Measurements from ENCODE around the gene RPUSD1. TPM values are rescaled to one million over a fixed set of nuclear protein-coding genes. Genes with fewer than 3 reads are reported as not detected.
"Not testable (repeated sequence)": the region's sequence is repeated elsewhere in the genome, so short reads cannot be mapped to it uniquely, and the experiment has no call there.

Gene RPUSD1
- total and polyA plus RNA-seq, 4 donors = 8.2 to 25.6 (median 23.5) TPM

- ATAC-seq (ENCODE audit: insufficient read depth, low FRiP score) = no peak
- H3K9ac ChIP-seq (ENCODE audit: insufficient read depth in 1 of 2, low read length in 2 of 2) = no peak overlapping the region
- peaks cover 0 to 12% (median 5%) of the 10 kb centered on the region in 5 donors for H3K4me1 ChIP-seq (ENCODE audit: control insufficient read depth in 5 of 5, insufficient read depth in 5 of 5, low read length in 5 of 5)
- 67 to 75% methylated on average over 13 of the region's 13 CpGs for WGBS, 2 donors
- peaks cover 0 to 29% (median 18%) of the 10 kb centered on the region in 3 donors for H3K27me3 ChIP-seq (ENCODE audit: control insufficient read depth in 3 of 3, insufficient read depth in 3 of 3, low read length in 2 of 3)
- H3K4me3 ChIP-seq = no peak overlapping the region
- DNase-seq = no peak
- no peak for TF ChIP-seq CTCF (IDR thresholded peaks at IDR 0.05; ENCODE audit: control extremely low read depth, extremely low read depth)
- no peak overlapping the region for H3K27ac ChIP-seq (ENCODE audit: low read depth in 1 of 2, low read length in 1 of 2)
- no peaks in the 10 kb centered on the region for H3K36me3 ChIP-seq (ENCODE audit: control insufficient read depth in 4 of 4, insufficient read depth in 4 of 4, low read length in 4 of 4)
- peaks cover 0 to 6% (median 1%) of the 10 kb centered on the region in 4 donors for H3K9me3 ChIP-seq (ENCODE audit: control insufficient read depth in 4 of 4, insufficient read depth in 3 of 4, low read length in 3 of 4)
Observed at GRCh38 chr16:821751-822150, 33.6 kb upstream of the RPUSD1 start.

GRCh38 chr16:820748-821147 lies 32.6 kb upstream of the RPUSD1 start:
- H3K9me3 ChIP-seq (ENCODE audit: control insufficient read depth in 4 of 4, insufficient read depth in 3 of 4, low read length in 3 of 4) = peaks cover 0 to 6% (median 1%) of the 10 kb centered on the region in 4 donors
- TF ChIP-seq CTCF (IDR thresholded peaks at IDR 0.05; ENCODE audit: control extremely low read depth, extremely low read depth) = no peak
- no peak overlapping the region for H3K9ac ChIP-seq (ENCODE audit: insufficient read depth in 1 of 2, low read length in 2 of 2)
- ATAC-seq (ENCODE audit: insufficient read depth, low FRiP score) (no peak), DNase-seq (no peak)
- no peak overlapping the region for H3K4me3 ChIP-seq
- WGBS, 2 donors = 75 to 89% methylated on average over 12 of the region's 12 CpGs
- no peak overlapping the region for H3K27ac ChIP-seq (ENCODE audit: low read depth in 1 of 2, low read length in 1 of 2)
- H3K27me3 ChIP-seq (ENCODE audit: control insufficient read depth in 3 of 3, insufficient read depth in 3 of 3, low read length in 2 of 3) = peaks cover 3 to 30% (median 17%) of the 10 kb centered on the region in 3 donors
- H3K36me3 ChIP-seq (ENCODE audit: control insufficient read depth in 4 of 4, insufficient read depth in 4 of 4, low read length in 4 of 4) = no peaks in the 10 kb centered on the region
- peaks cover 0 to 12% (median 5%) of the 10 kb centered on the region in 5 donors for H3K4me1 ChIP-seq (ENCODE audit: control insufficient read depth in 5 of 5, insufficient read depth in 5 of 5, low read length in 5 of 5)

- H3K9ac ChIP-seq (ENCODE audit: insufficient read depth in 1 of 2, low read length in 2 of 2); H3K4me1 ChIP-seq (ENCODE audit: control insufficient read depth in 5 of 5, insufficient read depth in 5 of 5, low read length in 5 of 5); H3K27ac ChIP-seq (ENCODE audit: low read depth in 1 of 2, low read length in 1 of 2); ATAC-seq (ENCODE audit: insufficient read depth, low FRiP score); H3K4me3 ChIP-seq; H3K9me3 ChIP-seq (ENCODE audit: control insufficient read depth in 4 of 4, insufficient read depth in 3 of 4, low read length in 3 of 4); DNase-seq; H3K36me3 ChIP-seq (ENCODE audit: control insufficient read depth in 4 of 4, insufficient read depth in 4 of 4, low read length in 4 of 4): not testable (repeated sequence)
- peaks cover 3 to 29% (median 15%) of the 10 kb centered on the region in 3 donors for H3K27me3 ChIP-seq (ENCODE audit: control insufficient read depth in 3 of 3, insufficient read depth in 3 of 3, low read length in 2 of 3)
- 26 to 54% methylated on average over 10 of the region's 10 CpGs for WGBS, 2 donors
Observed at GRCh38 chr16:820044-820408, 31.8 kb upstream of the RPUSD1 start.

GRCh38 chr16:819336-820043 lies 31.3 kb upstream of the RPUSD1 start:
- DNase-seq (no peak), ATAC-seq (ENCODE audit: insufficient read depth, low FRiP score) (no peak)
- WGBS, 2 donors = 24 to 43% methylated on average over 23 of the region's 23 CpGs
- TF ChIP-seq CTCF (IDR thresholded peaks at IDR 0.05; ENCODE audit: control extremely low read depth, extremely low read depth) = no peak
- Histone ChIP-seq H3K36me3 (ENCODE audit: control insufficient read depth in 4 of 4, insufficient read depth in 4 of 4, low read length in 4 of 4) (no peaks in the 10 kb centered on the region), H3K27me3 (ENCODE audit: control insufficient read depth in 3 of 3, insufficient read depth in 3 of 3, low read length in 2 of 3) (peaks cover 3 to 26% (median 16%) of the 10 kb centered on the region in 3 donors), H3K9me3 (ENCODE audit: control insufficient read depth in 4 of 4, insufficient read depth in 3 of 4, low read length in 3 of 4) (peaks cover 0 to 6% (median 1%) of the 10 kb centered on the region in 4 donors), H3K27ac (ENCODE audit: low read depth in 1 of 2, low read length in 1 of 2) (no peak overlapping the region), H3K4me3 (no peak overlapping the region), H3K4me1 (ENCODE audit: control insufficient read depth in 5 of 5, insufficient read depth in 5 of 5, low read length in 5 of 5) (peaks cover 0 to 3% (median 0%) of the 10 kb centered on the region in 5 donors), H3K9ac (ENCODE audit: insufficient read depth in 1 of 2, low read length in 2 of 2) (no peak overlapping the region)

Data from lung (tissue), 12 donors.